ENCODE data around the gene PRSS27.

The PRSS27 gene

DNA sequence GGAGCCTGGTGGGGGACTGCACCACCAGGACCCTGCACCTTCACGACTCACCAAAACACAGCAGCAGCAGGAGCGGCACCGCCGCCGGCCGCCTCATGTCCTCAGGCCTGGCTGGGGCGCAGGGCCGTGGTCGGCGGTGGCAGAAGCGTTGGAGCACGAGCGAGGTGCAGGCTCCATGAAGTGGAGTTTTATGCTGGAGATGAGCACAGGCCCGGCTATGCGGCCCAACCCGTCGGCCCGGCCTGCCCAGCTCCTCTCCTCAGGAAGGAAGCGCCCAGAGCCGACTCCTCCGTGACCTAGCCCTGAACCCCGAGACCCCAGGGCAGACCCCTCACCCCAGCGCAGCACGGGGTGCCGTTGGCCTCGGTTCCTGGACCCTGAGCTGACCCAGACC is at the start of gene PRSS27:
TSS of gene PRSS27 (minus strand) at position 161 of the 394 bp plus-strand sequence. CDS start at position 97, 64 bp downstream.
- peak; percentile 26 for DNase-seq

DNA sequence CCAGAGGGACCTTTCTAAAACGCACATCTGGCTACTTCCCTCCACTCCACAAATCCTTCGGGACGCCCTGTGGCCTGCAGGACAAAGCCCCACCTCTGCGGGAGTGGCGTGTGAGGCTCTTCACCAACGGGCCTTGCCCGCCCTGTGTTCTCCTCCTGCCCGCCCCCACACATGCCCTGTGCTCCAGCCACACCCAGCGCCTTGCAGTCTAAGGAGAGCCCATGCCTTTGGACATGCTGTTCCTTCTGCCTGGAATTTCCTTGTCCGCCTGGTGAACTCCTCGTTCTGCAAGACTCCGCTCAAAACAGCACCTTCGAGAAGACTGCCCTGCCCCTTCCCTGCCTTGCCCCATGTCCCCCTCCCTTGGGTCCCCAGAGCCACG is 49.6 kb upstream of the PRSS27 start:
- DNase-seq, result no peak

DNA sequence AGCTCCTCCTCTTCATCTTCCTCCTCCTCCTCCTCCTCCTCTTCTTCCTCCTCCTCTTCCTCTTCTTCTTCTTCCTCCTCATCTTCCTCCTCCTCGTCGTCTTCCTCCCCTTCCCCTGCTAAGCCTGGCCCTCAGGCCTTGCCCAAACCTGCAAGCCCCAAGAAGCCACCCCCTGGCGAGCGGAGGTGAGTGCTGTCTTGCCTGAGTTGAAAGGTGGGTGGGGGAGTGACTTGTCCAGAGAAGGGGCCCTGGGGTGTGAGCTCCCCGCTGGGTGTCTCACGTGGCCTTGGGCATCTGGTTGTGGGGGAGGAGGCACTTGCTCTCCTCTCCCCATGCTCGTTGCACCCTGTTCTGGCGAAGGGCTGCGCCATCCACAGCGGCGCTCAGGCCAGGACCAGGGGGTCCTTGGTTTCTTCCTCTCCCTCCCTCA is 49.1 kb upstream of the PRSS27 start:
- no peak for DNase-seq

DNA sequence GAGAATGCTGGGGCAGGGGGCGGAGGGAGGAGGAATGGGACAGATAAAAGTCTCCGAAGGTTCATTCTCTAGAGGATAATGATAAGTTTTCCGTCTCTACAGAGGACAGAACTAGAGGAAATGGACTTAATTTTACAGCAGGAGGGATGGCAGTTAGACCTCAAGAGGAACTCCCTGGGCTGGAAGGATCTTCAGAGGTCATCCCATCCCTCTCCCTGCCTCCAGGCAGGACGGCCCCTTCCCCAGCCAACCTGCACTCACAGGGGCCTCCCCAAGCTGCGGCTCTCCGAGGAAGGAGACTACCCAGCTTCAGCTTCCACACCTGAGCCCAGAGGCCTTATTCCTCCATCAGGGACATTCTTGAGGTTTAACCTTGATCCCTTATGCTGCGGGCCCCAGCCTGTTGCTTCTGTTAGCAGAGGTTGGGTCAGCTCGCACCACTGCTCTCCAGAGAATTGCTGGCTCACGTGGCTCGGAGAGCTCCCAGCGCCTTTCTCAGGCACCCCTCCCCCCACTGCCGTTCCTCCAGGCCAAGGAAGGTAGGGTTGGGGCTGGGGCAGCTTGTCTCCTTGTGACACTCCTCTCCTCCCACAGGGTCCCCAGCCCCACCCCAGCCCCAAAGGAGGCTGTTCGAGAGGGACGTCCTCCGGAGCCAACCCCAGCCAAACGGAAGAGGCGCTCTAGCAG is 48.5 kb upstream of the PRSS27 start:
- DNase-seq, result no peak

DNA sequence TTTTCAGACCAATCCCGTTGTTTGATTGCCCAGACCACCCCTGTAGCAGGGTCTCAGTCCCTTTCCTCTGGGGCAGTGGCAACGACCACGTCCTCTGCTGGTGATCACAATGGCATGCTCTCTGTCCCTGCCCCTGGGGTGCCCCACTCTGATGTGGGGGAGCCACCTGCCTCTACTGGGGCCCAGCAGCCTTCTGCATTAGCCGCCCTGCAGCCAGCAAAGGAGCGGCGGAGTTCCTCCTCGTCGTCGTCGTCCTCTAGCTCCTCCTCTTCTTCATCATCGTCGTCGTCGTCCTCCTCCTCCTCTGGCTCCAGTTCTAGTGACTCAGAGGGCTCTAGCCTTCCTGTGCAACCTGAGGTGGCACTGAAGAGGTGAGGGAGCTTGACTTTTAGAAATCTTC is 47.9 kb upstream of the PRSS27 start:
- no peak for DNase-seq

DNA sequence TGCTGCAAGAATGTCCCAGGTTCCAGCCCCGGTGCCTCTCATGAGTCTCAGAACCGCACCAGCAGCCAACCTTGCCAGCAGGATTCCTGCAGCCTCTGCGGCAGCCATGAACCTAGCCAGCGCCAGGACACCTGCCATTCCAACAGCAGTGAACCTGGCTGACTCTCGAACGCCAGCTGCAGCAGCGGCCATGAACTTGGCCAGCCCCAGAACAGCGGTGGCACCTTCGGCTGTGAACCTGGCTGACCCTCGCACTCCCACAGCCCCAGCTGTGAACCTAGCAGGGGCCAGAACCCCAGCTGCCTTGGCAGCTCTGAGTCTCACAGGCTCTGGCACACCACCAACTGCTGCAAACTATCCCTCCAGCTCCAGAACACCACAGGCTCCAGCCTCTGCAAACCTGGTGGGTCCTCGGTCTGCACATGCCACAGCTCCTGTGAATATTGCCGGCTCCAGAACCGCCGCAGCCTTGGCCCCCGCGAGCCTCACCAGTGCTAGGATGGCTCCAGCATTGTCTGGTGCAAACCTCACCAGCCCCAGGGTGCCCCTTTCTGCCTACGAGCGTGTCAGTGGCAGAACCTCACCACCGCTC is 47.2 kb upstream of the PRSS27 start:
- no peak for DNase-seq

DNA sequence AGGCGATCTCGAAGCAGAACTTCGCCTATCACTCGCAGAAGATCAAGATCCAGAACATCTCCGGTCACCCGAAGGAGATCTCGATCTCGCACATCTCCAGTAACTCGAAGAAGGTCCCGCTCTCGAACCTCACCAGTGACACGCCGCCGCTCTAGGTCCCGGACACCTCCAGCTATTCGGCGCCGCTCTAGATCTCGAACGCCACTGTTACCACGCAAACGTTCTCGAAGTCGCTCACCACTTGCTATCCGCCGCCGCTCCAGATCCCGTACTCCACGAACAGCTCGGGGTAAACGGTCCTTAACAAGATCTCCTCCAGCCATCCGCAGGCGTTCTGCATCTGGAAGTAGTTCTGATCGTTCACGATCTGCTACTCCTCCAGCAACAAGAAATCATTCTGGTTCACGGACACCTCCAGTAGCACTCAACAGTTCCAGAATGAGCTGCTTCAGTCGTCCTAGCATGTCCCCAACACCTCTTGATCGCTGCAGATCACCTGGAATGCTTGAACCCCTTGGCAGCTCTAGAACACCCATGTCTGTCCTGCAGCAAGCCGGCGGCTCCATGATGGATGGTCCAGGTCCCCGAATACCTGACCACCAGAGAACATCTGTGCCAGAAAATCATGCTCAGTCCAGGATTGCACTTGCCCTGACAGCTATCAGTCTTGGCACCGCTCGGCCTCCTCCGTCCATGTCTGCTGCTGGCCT is 46.6 kb upstream of the PRSS27 start:
- DNase-seq, result no peak

DNA sequence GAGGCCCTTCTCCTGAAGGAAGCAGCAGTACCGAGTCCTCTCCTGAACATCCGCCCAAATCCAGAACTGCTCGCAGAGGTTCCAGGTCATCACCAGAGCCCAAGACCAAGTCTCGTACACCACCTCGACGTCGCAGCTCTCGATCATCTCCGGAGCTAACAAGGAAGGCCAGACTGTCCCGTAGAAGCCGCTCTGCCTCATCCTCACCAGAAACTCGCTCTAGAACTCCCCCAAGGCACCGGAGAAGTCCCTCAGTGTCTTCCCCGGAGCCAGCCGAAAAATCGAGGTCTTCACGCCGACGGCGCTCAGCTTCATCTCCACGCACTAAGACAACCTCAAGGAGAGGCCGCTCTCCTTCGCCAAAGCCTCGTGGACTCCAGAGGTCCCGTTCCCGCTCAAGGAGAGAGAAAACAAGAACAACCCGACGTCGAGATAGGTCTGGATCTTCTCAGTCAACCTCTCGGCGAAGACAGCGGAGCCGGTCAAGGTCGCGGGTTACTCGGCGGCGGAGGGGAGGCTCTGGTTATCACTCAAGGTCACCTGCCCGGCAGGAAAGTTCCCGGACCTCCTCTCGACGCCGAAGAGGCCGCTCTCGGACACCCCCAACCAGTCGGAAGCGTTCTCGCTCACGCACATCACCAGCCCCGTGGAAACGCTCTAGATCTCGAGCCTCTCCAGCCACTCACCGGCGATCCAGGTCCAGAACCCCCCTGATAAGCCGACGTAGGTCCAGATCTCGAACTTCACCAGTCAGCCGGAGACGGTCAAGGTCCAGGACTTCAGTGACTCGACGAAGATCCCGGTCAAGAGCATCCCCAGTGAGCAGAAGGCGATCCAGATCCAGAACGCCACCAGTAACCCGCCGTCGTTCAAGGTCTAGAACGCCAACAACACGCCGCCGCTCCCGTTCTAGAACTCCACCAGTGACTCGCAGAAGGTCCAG is 45.7 kb upstream of the PRSS27 start:
- DNase-seq, result no peak

DNA sequence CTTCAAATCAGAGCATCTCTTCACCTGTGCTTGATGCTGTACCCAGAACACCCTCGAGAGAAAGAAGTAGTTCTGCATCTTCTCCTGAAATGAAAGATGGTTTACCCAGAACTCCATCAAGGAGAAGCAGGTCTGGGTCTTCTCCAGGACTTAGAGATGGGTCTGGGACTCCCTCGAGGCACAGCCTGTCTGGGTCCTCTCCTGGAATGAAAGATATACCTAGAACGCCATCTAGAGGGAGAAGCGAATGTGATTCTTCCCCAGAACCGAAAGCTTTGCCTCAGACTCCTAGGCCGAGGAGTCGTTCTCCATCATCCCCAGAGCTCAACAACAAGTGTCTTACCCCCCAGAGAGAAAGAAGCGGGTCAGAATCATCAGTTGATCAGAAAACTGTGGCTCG is 44.7 kb upstream of the PRSS27 start:
- peak; percentile 34 for DNase-seq

DNA sequence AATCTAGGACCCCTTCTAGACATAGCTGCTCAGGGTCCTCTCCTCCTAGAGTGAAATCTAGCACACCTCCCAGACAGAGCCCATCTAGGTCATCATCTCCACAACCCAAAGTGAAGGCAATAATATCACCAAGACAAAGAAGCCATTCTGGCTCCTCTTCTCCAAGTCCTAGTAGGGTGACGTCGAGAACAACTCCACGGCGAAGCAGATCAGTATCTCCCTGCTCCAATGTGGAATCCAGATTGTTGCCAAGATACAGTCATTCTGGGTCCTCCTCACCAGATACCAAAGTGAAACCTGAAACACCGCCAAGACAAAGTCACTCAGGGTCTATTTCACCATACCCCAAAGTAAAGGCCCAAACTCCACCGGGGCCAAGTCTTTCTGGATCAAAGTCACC is 43.1 kb upstream of the PRSS27 start:
- DNase-seq, result no peak

DNA sequence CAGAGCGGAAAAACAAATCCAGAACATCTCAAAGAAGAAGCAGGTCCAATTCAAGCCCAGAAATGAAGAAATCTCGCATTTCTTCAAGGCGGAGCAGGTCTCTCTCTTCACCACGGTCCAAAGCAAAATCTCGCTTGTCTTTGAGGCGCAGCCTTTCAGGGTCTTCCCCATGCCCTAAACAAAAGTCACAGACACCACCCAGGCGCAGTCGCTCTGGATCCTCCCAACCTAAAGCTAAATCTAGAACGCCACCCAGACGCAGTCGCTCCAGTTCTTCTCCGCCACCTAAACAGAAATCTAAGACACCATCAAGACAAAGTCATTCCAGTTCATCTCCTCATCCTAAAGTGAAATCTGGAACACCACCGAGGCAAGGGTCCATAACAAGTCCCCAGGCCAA is 42.7 kb upstream of the PRSS27 start:
- DNase-seq, result no peak

DNA sequence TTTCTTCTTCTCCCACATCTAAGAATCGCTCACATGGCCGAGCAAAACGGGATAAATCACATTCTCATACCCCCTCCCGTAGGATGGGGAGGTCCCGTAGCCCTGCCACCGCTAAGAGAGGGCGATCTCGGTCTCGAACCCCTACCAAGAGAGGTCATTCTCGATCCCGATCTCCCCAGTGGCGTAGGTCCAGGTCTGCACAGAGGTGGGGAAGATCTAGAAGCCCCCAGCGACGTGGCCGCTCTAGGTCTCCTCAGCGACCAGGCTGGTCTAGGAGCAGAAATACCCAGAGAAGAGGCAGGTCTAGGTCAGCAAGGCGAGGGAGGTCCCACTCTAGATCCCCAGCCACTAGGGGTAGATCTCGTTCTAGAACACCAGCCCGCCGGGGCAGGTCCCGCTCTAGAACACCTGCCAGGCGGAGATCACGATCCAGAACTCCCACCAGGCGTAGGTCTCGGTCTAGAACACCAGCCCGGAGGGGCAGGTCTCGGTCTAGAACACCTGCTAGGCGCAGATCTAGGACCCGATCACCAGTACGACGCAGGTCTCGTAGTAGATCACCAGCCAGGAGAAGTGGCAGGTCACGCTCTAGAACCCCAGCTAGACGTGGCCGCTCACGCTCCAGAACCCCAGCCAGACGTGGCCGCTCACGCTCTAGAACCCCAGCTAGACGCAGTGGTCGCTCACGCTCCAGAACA is 42.0 kb upstream of the PRSS27 start:
- DNase-seq, result no peak

DNA sequence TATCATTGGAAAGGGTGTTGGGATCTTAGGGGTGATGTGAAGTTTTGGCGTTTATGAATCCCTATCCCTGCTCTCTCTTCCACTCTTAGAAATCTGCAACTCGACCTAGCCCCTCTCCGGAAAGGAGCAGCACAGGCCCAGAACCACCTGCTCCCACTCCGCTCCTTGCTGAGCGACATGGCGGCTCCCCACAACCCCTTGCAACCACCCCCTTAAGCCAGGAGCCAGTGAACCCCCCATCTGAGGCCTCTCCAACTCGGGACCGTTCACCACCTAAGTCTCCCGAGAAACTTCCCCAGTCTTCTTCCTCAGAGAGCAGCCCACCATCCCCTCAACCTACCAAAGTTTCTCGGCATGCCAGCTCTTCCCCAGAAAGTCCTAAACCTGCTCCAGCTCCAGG is 41.4 kb upstream of the PRSS27 start:
- DNase-seq, result no peak

DNA sequence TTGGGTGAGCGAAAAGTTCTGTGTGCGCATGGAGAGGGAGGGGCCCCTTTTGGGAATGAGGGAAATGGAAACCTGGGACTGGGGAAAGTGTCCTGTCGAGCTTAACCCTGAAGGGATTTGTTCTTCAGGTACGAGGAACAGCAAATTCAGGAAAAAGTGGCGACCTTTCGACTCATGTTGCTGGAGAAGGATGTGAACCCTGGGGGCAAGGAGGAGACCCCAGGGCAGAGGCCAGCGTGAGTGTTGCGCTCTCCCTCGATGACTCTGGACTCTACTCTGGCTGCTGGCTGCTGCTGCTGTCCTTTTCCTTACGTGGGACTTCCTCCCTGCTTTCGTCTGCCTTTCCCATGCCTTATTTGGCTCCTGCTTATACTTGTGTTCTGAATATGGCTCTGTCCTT is 37.3 kb upstream of the PRSS27 start:
- DNase-seq, result no peak

DNA sequence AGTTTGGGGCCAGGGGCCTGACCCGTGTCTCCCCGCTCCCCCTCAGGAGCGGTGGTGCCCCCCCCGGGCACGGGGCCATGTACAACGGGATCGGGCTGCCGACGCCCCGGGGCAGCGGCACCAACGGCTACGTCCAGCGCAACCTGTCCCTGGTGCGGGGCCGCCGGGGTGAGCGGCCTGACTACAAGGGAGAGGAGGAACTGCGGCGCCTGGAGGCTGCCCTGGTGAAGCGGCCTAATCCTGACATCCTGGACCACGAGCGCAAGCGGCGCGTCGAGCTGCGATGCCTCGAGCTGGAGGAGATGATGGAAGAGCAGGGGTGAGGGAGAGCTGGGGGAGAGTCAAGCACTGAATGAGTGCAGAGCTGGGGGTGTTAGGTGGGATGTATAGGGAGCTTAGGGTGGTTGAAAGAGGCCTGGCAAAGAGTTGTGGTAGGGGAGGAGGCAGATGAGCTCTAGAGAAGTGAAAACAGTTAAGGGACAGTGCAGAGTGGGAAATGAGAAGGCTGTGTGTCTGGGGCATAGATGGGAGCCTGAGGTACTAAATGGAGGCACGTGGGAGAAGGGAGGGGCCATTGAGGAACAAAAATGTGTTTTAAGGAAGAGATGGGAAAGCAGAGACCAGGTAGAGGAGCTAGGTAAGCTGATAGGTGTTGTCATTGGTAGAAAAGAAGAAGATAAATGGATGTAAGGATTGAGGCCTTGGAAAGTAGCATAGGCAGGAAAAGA is 36.4 kb upstream of the PRSS27 start:
- no peak for DNase-seq

DNA sequence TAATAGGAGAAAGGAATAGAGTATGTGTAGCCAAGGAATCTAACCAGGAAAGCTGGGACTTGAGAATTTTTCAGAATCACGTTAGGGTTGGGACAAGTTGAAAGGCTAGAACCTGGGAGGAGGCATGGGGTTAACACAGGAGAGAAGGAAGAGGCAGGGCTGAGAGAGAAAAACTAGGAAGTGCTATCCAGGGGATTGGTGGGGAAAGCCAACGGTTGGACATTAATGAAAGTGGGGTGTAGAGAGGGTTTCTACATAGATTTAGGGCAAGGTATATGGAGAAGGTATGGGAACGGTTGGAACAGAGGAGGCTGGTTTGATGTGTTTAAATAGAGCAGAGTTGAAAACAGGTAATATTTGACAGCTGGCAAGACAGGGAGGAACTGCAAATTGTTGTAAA is 35.1 kb upstream of the PRSS27 start:
- no peak for DNase-seq

DNA sequence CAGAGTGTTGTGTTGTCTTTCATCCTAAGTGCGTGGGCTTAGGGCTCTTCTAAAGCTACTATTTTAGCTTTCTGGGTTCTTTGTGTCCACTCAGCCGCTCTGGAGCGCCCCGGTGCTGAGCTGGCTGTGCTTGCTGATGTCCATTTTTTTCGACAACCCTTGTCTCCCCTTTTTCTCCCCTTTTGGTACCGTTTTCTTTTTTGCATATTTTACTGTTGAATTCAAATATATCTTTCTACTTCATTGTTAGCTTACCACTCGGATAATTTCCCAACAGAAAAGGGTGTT is 33.7 kb upstream of the PRSS27 start:
- no peak for DNase-seq

DNA sequence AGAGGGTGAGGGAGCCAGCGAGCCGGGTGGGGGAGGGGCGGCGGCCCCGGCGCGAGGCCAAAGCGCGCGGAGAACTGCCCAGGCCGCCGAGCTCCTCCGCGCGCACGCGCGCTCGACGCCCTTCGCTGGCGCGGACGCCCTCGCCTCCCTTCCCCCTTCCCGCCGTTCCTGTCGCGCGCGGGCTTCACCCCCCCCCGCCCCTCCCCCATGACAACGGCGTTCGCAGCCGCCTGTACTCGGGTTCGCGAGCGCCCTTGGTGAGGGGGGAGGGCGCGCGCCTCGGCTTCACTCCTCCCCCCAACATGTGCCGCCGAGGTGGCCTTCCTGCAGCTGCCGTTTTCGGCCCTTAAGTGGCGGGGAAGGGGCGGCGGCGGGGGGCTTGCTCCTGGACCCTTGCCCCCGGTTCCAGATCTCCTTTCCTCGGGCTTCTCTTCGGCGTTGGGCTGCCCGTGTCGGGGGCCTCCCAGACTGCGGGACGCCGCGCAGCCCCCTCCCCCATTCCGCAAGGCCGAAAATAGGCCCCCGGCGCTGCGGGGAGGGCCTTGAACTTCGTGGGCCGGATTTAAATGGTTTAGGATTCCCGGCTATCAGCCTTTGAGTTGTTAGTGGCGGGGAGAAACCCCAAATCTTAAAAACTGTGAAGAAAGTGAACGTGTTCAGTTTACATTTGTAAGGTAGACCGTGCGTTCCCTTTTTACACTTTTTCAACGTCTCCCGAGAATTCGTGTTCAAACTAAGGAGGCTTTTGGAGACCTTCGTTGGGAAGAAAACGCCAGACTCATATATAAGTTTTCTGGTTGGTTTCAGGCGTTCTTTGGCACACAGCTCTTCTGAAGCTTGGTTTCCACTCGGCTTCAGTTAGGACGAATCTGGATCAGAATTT is 33.1 kb upstream of the PRSS27 start:
- DNase-seq, result peak; percentile 89

DNA sequence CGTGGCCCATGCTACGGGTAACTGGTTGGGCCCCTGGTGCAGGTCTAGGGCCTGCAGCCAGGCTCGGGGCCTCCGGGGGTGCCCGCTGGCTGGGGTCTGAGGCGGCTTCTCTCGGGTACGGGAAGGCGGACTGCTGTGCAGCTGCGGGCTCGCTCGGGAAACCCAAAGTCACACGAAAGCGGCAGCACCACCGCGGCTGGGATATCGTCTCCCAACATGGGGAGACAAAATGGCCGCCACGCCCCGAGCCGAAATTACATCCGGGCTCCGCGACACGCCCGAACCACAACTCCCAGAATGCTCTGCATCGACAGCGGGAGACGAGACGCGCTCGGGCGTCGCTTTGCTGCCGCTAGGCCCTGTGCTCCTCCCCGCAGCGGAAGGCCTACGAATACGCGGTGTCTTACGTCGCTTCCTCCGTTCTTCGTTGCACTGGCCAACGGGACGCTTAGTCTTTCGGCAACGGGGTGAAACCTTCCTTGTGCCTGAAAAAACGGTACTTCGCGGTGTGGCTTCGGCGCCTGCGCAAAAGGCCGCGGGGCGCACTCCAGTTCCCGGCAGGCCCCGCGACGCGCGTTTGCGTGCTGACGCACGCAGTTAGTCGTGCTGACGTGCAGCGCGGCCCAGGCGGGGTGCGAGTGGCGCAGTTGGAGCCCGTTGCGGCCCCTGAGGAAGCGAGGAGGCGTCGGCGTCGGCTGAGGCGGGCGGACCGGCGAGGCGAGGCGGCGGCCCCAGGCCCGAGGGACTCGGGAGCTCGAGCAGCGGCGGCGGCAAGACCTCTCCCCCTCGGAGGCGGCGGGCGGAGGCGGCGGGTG is 32.2 kb upstream of the PRSS27 start, which contains the start of gene SRRM2:
TSS of gene SRRM2 (plus strand) at position 604 of the 815 bp plus-strand sequence. CDS start 3,727 bp downstream, outside the sequence.
- peak; percentile 96 for DNase-seq

DNA sequence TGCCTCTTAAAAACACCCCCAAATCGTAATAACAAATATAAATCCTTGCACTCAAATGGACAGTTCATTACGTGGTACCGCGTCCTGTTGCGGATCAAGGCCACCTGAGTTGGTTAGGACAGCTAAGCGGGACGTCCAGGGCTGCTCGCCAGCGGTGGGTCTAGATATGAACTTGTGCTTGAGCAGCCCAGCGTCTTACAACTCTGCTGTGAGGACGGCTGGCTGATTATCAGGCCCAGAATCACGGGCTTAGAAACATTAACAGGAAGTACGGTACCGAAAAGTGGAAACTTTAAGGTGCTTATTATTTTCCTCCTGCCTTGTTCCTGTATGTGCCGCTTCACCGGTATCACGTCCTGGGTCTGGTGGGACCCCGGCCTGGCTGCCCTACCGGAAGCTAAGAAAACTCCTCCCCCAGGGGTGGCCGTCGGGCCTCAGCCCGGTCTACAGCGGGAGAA is 31.6 kb upstream of the PRSS27 start:
- peak; percentile 88 for DNase-seq

Measured in DMS53 (cell line).